ENCODE results near the gene EVI2A.

DNA sequence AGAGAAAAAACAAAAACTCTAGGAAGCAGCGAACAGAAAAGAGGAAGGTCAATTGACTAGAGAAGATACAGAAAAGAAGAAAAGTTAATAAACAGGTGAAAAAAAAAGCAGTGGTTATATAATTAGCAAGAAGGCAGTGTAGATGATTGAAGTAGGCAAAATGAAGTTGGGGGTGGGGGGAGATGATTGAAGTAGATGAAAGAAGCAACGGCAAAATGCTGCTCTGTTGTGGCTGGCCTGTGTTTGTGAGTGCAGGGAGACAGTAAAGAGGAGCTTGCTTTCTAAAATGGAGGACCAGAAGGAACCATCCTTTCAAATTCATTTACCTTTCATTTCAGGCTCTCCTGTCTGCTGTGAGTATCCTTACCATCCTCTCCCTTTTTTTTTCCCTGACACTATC is 11.2 kb downstream of the EVI2A start:
- TF ChIP-seq, protein P1, sequence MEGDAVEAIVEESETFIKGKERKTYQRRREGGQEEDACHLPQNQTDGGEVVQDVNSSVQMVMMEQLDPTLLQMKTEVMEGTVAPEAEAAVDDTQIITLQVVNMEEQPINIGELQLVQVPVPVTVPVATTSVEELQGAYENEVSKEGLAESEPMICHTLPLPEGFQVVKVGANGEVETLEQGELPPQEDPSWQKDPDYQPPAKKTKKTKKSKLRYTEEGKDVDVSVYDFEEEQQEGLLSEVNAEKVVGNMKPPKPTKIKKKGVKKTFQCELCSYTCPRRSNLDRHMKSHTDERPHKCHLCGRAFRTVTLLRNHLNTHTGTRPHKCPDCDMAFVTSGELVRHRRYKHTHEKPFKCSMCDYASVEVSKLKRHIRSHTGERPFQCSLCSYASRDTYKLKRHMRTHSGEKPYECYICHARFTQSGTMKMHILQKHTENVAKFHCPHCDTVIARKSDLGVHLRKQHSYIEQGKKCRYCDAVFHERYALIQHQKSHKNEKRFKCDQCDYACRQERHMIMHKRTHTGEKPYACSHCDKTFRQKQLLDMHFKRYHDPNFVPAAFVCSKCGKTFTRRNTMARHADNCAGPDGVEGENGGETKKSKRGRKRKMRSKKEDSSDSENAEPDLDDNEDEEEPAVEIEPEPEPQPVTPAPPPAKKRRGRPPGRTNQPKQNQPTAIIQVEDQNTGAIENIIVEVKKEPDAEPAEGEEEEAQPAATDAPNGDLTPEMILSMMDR (conservative IDR thresholded peaks at IDR 0.05 in 1 of 2, IDR thresholded peaks at IDR 0.05 in 1 of 2; ENCODE audit: low read depth in 1 of 2, low read length in 2 of 2) = no peak
- TF ChIP-seq EZH2 (IDR thresholded peaks at IDR 0.05; ENCODE audit: low read length, missing control alignments) = no peak

Data from fibroblast of lung (primary cell).